ENCODE measurements around the gene KIT.

GRCh38 chr4:54669831-54670230, 12.1 kb downstream of the KIT start:
- TF ChIP-seq, protein P1, sequence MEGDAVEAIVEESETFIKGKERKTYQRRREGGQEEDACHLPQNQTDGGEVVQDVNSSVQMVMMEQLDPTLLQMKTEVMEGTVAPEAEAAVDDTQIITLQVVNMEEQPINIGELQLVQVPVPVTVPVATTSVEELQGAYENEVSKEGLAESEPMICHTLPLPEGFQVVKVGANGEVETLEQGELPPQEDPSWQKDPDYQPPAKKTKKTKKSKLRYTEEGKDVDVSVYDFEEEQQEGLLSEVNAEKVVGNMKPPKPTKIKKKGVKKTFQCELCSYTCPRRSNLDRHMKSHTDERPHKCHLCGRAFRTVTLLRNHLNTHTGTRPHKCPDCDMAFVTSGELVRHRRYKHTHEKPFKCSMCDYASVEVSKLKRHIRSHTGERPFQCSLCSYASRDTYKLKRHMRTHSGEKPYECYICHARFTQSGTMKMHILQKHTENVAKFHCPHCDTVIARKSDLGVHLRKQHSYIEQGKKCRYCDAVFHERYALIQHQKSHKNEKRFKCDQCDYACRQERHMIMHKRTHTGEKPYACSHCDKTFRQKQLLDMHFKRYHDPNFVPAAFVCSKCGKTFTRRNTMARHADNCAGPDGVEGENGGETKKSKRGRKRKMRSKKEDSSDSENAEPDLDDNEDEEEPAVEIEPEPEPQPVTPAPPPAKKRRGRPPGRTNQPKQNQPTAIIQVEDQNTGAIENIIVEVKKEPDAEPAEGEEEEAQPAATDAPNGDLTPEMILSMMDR (IDR thresholded peaks at IDR 0.05 in 2 of 3, conservative IDR thresholded peaks at IDR 0.05 in 1 of 3; ENCODE audit: borderline replicate concordance in 1 of 3, insufficient read depth in 1 of 3, low read depth in 2 of 3, low read length in 2 of 3) = peak in 2 of 3 experiments; percentile 27 to 30; a peak in 1 of 6 replicates
- TF ChIP-seq SRF (IDR thresholded peaks at IDR 0.05; ENCODE audit: low read depth) = no peak
- no peak for TF ChIP-seq SIN3A (IDR thresholded peaks at IDR 0.05; ENCODE audit: low read depth)
- no peak for TF ChIP-seq MAX (IDR thresholded peaks at IDR 0.05)
- no peak for TF ChIP-seq CBX3 (IDR thresholded peaks at IDR 0.05; ENCODE audit: low read depth)
- TF ChIP-seq POLR2A (IDR thresholded peaks at IDR 0.05; ENCODE audit: borderline replicate concordance, extremely low read depth, insufficient read depth, insufficient read length) = no peak
- TF ChIP-seq EZH2 (IDR thresholded peaks at IDR 0.05) = no peak
- no peak for TF ChIP-seq YY1 (IDR thresholded peaks at IDR 0.05; ENCODE audit: extremely low read depth, insufficient replicate concordance, low read depth, low read length)

All from HCT116 (cell line).